Measurements from ENCODE around the gene PYGL.
"Not testable (repeated sequence)": the region's sequence is repeated elsewhere in the genome, so short reads cannot be mapped to it uniquely, and the experiment has no call there.

The PYGL gene

GRCh38 chr14:50955373-50956043 lies 11.2 kb upstream of the PYGL start:
- DNase-seq (ENCODE audit: low read depth, low spot score) = no peak

GRCh38 chr14:50954811-50955372 lies 10.6 kb upstream of the PYGL start:
- DNase-seq (ENCODE audit: low read depth, low spot score) = no peak

GRCh38 chr14:50953502-50953901 lies 9.2 kb upstream of the PYGL start:
- DNase-seq (ENCODE audit: low read depth, low spot score) = no peak

- no peak for DNase-seq (ENCODE audit: low read depth, low spot score)
These were observed 6.7 kb upstream of the PYGL start for GRCh38 chr14:50951032-50951431.

GRCh38 chr14:50948205-50948604 lies 3.9 kb upstream of the PYGL start:
- no peak for DNase-seq (ENCODE audit: low read depth, low spot score)

- no peak for DNase-seq (ENCODE audit: low read depth, low spot score)
These were observed 3.2 kb upstream of the PYGL start for GRCh38 chr14:50947446-50947845.

GRCh38 chr14:50946234-50946935 lies 2.1 kb upstream of the PYGL start:
- DNase-seq (ENCODE audit: low read depth, low spot score) = no peak

- DNase-seq (ENCODE audit: low read depth, low spot score) = no peak
These were observed 547 bp upstream of the PYGL start for GRCh38 chr14:50944647-50945413.

- DNase-seq (ENCODE audit: low read depth, low spot score) = no peak
These were observed 881 bp downstream of the PYGL start for GRCh38 chr14:50943261-50943942.

GRCh38 chr14:50941638-50942037 lies 2.6 kb downstream of the PYGL start:
- not testable (repeated sequence) for DNase-seq (ENCODE audit: low read depth, low spot score)

- DNase-seq (ENCODE audit: low read depth, low spot score) = no peak
These were observed 3.1 kb downstream of the PYGL start for GRCh38 chr14:50941151-50941550.

GRCh38 chr14:50937800-50938199 lies 6.5 kb downstream of the PYGL start:
- DNase-seq (ENCODE audit: low read depth, low spot score) = no peak

- no peak for DNase-seq (ENCODE audit: low read depth, low spot score)
These were observed 7.0 kb downstream of the PYGL start for GRCh38 chr14:50937325-50937724.

GRCh38 chr14:50936882-50937281 lies 7.4 kb downstream of the PYGL start:
- no peak for DNase-seq (ENCODE audit: low read depth, low spot score)

- DNase-seq (ENCODE audit: low read depth, low spot score) = no peak
These were observed 8.3 kb downstream of the PYGL start for GRCh38 chr14:50936016-50936340.

- no peak for DNase-seq (ENCODE audit: low read depth, low spot score)
These were observed 8.9 kb downstream of the PYGL start for GRCh38 chr14:50935126-50936015.

GRCh38 chr14:50932592-50933495 lies 11.4 kb downstream of the PYGL start:
- no peak for DNase-seq (ENCODE audit: low read depth, low spot score)

- no peak for DNase-seq (ENCODE audit: low read depth, low spot score)
These were observed 12.1 kb downstream of the PYGL start for GRCh38 chr14:50932156-50932555.

- DNase-seq (ENCODE audit: low read depth, low spot score) = no peak
These were observed 12.7 kb downstream of the PYGL start for GRCh38 chr14:50931559-50931958.

GRCh38 chr14:50929506-50929905 lies 14.8 kb downstream of the PYGL start:
- DNase-seq (ENCODE audit: low read depth, low spot score) = no peak
